IMR-90 (cell line): ENCODE results near the gene NCAPH2. TPM values are rescaled to one million over a fixed set of nuclear protein-coding genes. Genes with fewer than 3 reads are reported as not detected.

Experiments used
- ATAC-seq: fragments of 200-7000 bp; cut with Tn5 transposase; 2 replicates; pipeline ENCODE4 v1.9.1; 2020; ENCODE audit warnings: low read depth, mild to moderate bottlenecking, moderate library complexity
- BruUV-seq: library from RNA; stranded (reverse); fragments of 400-500 nt; replicated peaks from 2 replicates; lab custom pipeline; 2021; lab: Mats Ljungman, UMichigan
- CTCF ChIA-PET: fragments of 300-600 bp; formaldehyde crosslinking; extraction: SDS; loops from one replicate; lab custom pipeline; 2021; ENCODE audit warnings: antibody characterized with exemption; lab: Yijun Ruan, JAX
- POLR2A ChIA-PET: fragments of 300-600 bp; sonication (Branson Sonifier 250); formaldehyde crosslinking; loops from one replicate; lab custom pipeline; 2022; ENCODE audit warnings: antibody characterized with exemption; ENCODE audit not compliant: unreplicated experiment; lab: Charles Lee
- DNase-seq: peaks from one replicate; pipeline ENCODE4 v3.0.0; 2013
- H2AFZ ChIP-seq: replicated peaks from 2 replicates; pipeline ENCODE3; 2013; ENCODE audit warnings: low read length, mild to moderate bottlenecking; ENCODE audit not compliant: poor library complexity
- H2AK5ac ChIP-seq: 2 replicates; pipeline ENCODE4 v1.6.1; 2013; ENCODE audit warnings: low read depth, low read length, inconsistent platforms
- H2AK9ac ChIP-seq: replicated peaks from 2 replicates; pipeline ENCODE3; 2013; ENCODE audit warnings: mild to moderate bottlenecking, low read depth, low read length, moderate library complexity; ENCODE audit not compliant: poor library complexity
- H2BK120ac ChIP-seq: 2 replicates; pipeline ENCODE4 v1.6.1; 2013; ENCODE audit warnings: low read depth, low read length, inconsistent platforms
- H2BK15ac ChIP-seq: 3 replicates; pipeline ENCODE4 v1.6.1; 2013; ENCODE audit warnings: low read depth, low read length, inconsistent platforms
- H2BK20ac ChIP-seq: 2 replicates; pipeline ENCODE4 v1.6.1; 2013; ENCODE audit warnings: low read depth, mild to moderate bottlenecking, inconsistent platforms, low read length, moderate library complexity
- H2BK5ac ChIP-seq: 2 replicates; pipeline ENCODE4 v1.6.1; 2013; ENCODE audit warnings: mild to moderate bottlenecking, low read depth, low read length, inconsistent platforms; ENCODE audit not compliant: poor library complexity, severe bottlenecking
- H3K14ac ChIP-seq: replicated peaks from 2 replicates; pipeline ENCODE4 v1.6.1; 2013; ENCODE audit warnings: low read depth, low read length, inconsistent platforms
- H3K18ac ChIP-seq: 2 replicates; pipeline ENCODE4 v1.6.1; 2013; ENCODE audit warnings: low read depth, low read length, control low read depth
- H3K23ac ChIP-seq: 2 replicates; pipeline ENCODE4 v1.6.1; 2013; ENCODE audit warnings: low read depth, low read length, inconsistent platforms
- H3K27ac ChIP-seq: 2 replicates; pipeline ENCODE4 v1.5.1; 2013; ENCODE audit warnings: mild to moderate bottlenecking, control low read depth, low read length; ENCODE audit not compliant: insufficient read depth
- H3K27me3 ChIP-seq: 2 replicates; pipeline ENCODE4 v1.6.1; 2013; ENCODE audit warnings: low read length; ENCODE audit not compliant: control insufficient read depth, insufficient read depth
- H3K36me3 ChIP-seq: 2 replicates; pipeline ENCODE4 v1.6.1; 2013; ENCODE audit warnings: low read length, mixed read lengths; ENCODE audit not compliant: control insufficient read depth, insufficient read depth
- H3K4ac ChIP-seq: 2 replicates; pipeline ENCODE4 v1.6.1; 2013; ENCODE audit warnings: low read depth, low read length, inconsistent platforms
- H3K4me1 ChIP-seq: 2 replicates; pipeline ENCODE4 v1.6.1; 2013; ENCODE audit warnings: low read length, mixed read lengths; ENCODE audit not compliant: control insufficient read depth, insufficient read depth
- H3K4me2 ChIP-seq: 2 replicates; pipeline ENCODE4 v1.6.1; 2013; ENCODE audit warnings: low read depth, mild to moderate bottlenecking, control low read depth, low read length, moderate library complexity
- H3K4me3 ChIP-seq: 2 replicates; pipeline ENCODE4 v1.5.1; 2013; ENCODE audit warnings: low read depth, mild to moderate bottlenecking, control low read depth, low read length, moderate library complexity; ENCODE audit not compliant: insufficient read depth
- H3K56ac ChIP-seq: 2 replicates; pipeline ENCODE4 v1.6.1; 2013; ENCODE audit warnings: low read length, inconsistent platforms; ENCODE audit not compliant: insufficient read depth; ENCODE audit errors: extremely low read depth
- H3K79me1 ChIP-seq, 2 experiments: 2 replicates each; pipeline ENCODE4 v1.6.1; 2013; ENCODE audit warnings: low read length in 2 of 2, inconsistent platforms in 1 of 2, low read depth in 1 of 2
- H3K9ac ChIP-seq: 2 replicates; pipeline ENCODE4 v1.6.1; 2013; ENCODE audit warnings: low read depth, low read length, control low read depth
- H3K9me1 ChIP-seq: 2 replicates; pipeline ENCODE4 v1.6.1; 2013; ENCODE audit warnings: low read length, inconsistent platforms; ENCODE audit not compliant: insufficient read depth
- H3K9me3 ChIP-seq: 2 replicates; pipeline ENCODE4 v1.6.1; 2013; ENCODE audit warnings: low read length; ENCODE audit not compliant: control insufficient read depth, insufficient read depth
- H4K20me1 ChIP-seq: 2 replicates; pipeline ENCODE4 v1.6.1; 2013; ENCODE audit warnings: low read length, inconsistent platforms; ENCODE audit not compliant: insufficient read depth
- H4K5ac ChIP-seq: 2 replicates; pipeline ENCODE4 v1.6.1; 2013; ENCODE audit warnings: mild to moderate bottlenecking, low read depth, low read length, control low read depth
- H4K8ac ChIP-seq, 2 experiments: 2 replicates each; pipeline ENCODE4 v1.6.1; 2013; ENCODE audit warnings: low read depth in 2 of 2, low read length in 2 of 2, control low read depth in 1 of 2, inconsistent platforms in 1 of 2
- H4K91ac ChIP-seq: 2 replicates; pipeline ENCODE4 v1.6.1; 2013; ENCODE audit warnings: low read depth, low read length, inconsistent platforms; ENCODE audit not compliant: insufficient read depth
- CTCF ChIP-seq: conservative IDR thresholded peaks from 2 replicates; pipeline ENCODE4 v1.5.1; 2012; ENCODE audit warnings: mild to moderate bottlenecking, low read depth, low read length, improper control_type of control experiment
- USF2 ChIP-seq: fragments of 150-350 bp; IDR thresholded peaks from 2 replicates; pipeline ENCODE4 v1.6.1; 2017; ENCODE audit warnings: mild to moderate bottlenecking, antibody characterized with exemption, low read length, low read depth
- WGBS, 2 experiments: methylation state at CpG; one replicate each; pipeline versions ENCODE4 v1.1.5 to v1.1.7; 2013; ENCODE audit warnings: missing lambda C conversion rate in 2 of 2; ENCODE audit not compliant: insufficient read length in 1 of 2; ENCODE audit errors: extremely low coverage in 2 of 2; 5-methylcytosine and 5-hydroxymethylcytosine counted together
- dilution Hi-C: fragments of 300-500 bp; cut with HindIII; formaldehyde crosslinking; loops from one replicate; pipeline ENCODE4 v1.14.3; 2018; ENCODE audit warnings: low sequenced_read_pairs; ENCODE audit not compliant: unreplicated experiment
- in situ Hi-C: fragments of 300-500 bp; cut with MboI; formaldehyde crosslinking; loops from 3 replicates; pipeline ENCODE4 v1.14.3; 2019; ENCODE audit warnings: low sequenced_read_pairs, inconsistent platforms, mixed read lengths
- intact Hi-C: fragments of 100-400 bp; cut with micrococcal nuclease; formaldehyde crosslinking; loops from 2 replicates; pipeline ENCODE4 v1.10.0; 2022
- polyA plus RNA-seq, 3 experiments: library from polyadenylated mRNA; depleted of rRNA; stranded (reverse); fragments of >200 nt; gene quantifications; 2 replicates each; pipeline ENCODE4 v1.2.3, GENCODE V29; 2012; ENCODE audit warnings: low replicate concordance in 1 of 3
- total RNA-seq: library from RNA; depleted of rRNA; stranded (reverse); fragments of >200 nt; gene quantifications from 2 replicates; pipeline ENCODE4 v1.2.3, GENCODE V29; 2012

The NCAPH2 gene
- total and polyA plus RNA-seq, 2 of the 4 experiments (the other 2 are of a cell fraction) = 30.2 to 38.5 TPM

GRCh38 chr22:50464451-50464850, 43.6 kb upstream of the NCAPH2 start:
- H3K36me3 ChIP-seq = peaks cover 81% of the 10 kb centered on the region

More at GRCh38 chr22:50464451-50464850, 43.6 kb upstream of the NCAPH2 start:
- no peak overlapping the region for H2AK5ac ChIP-seq
- H3K4me3 ChIP-seq = no peak overlapping the region
- DNase-seq (no peak), ATAC-seq (no peak)
- no peak overlapping the region for H2AFZ ChIP-seq
- intact Hi-C loops (no loop called here), in situ Hi-C loops (no loop called here), dilution Hi-C loops (no loop called here)
- CTCF ChIA-PET = no interaction called here
- H3K56ac ChIP-seq = no peak overlapping the region
- no peak overlapping the region for H3K4ac ChIP-seq
- H2BK5ac ChIP-seq = no peak overlapping the region
- no peak overlapping the region for H3K18ac ChIP-seq
- TF ChIP-seq CTCF = no peak
- no peak for TF ChIP-seq USF2
- no peak overlapping the region for H3K27ac ChIP-seq
- no peak overlapping the region for H4K91ac ChIP-seq
- no peaks in the 10 kb centered on the region for H3K9me3 ChIP-seq
- H3K79me1 ChIP-seq = peaks cover 12 to 29% of the 10 kb centered on the region in 2 experiments; a peak in 3 of 4 replicates
- H3K27me3 ChIP-seq = no peaks in the 10 kb centered on the region
- WGBS, 2 experiments = 91% methylated on average over 20 of the region's 24 CpGs; no CpG with 5 or more reads in 1 of the 2 experiments
- H2BK20ac ChIP-seq = no peak overlapping the region
- no peak overlapping the region for H4K8ac ChIP-seq
- no peak overlapping the region for H2BK120ac ChIP-seq
- no peak overlapping the region for H2BK15ac ChIP-seq
- H3K14ac ChIP-seq = no peak overlapping the region
- H3K9me1 ChIP-seq = no peaks in the 10 kb centered on the region
- TSS peak; percentile 39 for BruUV-seq
- H2AK9ac ChIP-seq = no peak overlapping the region
- no peak overlapping the region for H3K4me2 ChIP-seq
- H3K4me1 ChIP-seq = no peaks in the 10 kb centered on the region
- no peak overlapping the region for H3K9ac ChIP-seq
- peaks cover 27% of the 10 kb centered on the region for H4K20me1 ChIP-seq
- no peak overlapping the region for H4K5ac ChIP-seq
- POLR2A ChIA-PET = no interaction called here
- H3K23ac ChIP-seq = no peak overlapping the region
